ENCODE data around the gene SYNJ2.

The SYNJ2 gene

DNA sequence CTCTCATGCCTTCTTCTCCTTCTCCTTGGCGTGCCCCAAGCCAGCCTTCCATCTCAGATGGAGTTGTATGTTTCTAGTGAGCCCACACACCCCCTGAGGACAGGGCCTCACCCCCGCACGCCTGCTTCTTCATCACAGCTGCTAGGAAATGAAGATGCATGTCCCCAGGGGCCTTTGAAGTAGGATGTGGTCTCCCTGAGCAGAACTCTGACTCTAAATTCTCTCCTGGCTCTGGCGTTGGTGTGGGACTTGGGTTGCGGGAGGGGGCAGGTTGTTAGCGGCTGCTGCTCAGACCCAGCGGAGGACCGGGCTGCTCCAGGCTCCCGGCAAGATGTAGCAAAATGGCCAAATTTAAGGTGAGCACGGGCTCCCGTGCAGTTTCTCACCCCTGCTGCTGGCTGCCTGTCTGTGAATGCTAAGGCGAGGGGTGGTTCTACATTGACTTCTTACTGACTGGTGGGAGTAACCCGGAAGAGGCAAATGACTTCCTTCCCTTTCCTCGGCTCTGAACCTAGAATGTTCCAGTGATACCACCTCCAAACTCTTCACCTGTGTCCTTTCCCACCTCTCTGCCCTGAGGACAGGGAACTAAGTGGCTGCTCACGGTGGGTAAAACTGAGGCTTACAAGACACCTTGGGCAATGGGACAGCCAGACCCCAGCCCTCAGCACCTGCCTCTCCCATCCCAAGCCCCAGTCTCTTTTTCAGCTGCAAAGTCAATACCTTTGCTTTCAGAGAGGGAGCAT is 8.8 kb downstream of the SYNJ2 start:
- Histone ChIP-seq H3K27me3 (ENCODE audit: control insufficient read depth, insufficient read depth, low read length) (no peaks in the 10 kb centered on the region), H3K4me1 (ENCODE audit: control insufficient read depth, insufficient read depth, low read length) (peaks cover 5% of the 10 kb centered on the region), H3K4me3 (ENCODE audit: low read length) (no peak overlapping the region), H3K9me3 (ENCODE audit: control insufficient read depth, insufficient read depth, low read length) (no peaks in the 10 kb centered on the region), H3K27ac (ENCODE audit: low read length) (no peak overlapping the region), H3K36me3 (ENCODE audit: control insufficient read depth, insufficient read depth, low read length) (no peaks in the 10 kb centered on the region)
- WGBS (ENCODE audit: insufficient coverage, insufficient read length): no CpG with 5 or more reads among the region's 15 CpGs
- DNase-seq (ENCODE audit: low read depth, low spot score): no peak

- no CpG with 5 or more reads among the region's 11 CpGs for whole genome bisulfite sequencing (ENCODE audit: insufficient coverage, insufficient read length)
- Histone ChIP-seq H3K4me3 (ENCODE audit: low read length) (no peak overlapping the region), H3K27ac (ENCODE audit: low read length) (no peak overlapping the region), H3K36me3 (ENCODE audit: control insufficient read depth, insufficient read depth, low read length) (no peaks in the 10 kb centered on the region), H3K9me3 (ENCODE audit: control insufficient read depth, insufficient read depth, low read length) (no peaks in the 10 kb centered on the region), H3K4me1 (ENCODE audit: control insufficient read depth, insufficient read depth, low read length) (peaks cover 5% of the 10 kb centered on the region), H3K27me3 (ENCODE audit: control insufficient read depth, insufficient read depth, low read length) (no peaks in the 10 kb centered on the region)
- DNase-seq (ENCODE audit: low read depth, low spot score): no peak
These were observed 9.4 kb downstream of the SYNJ2 start for GRCh38 chr6:157991067-157991432.

DNA sequence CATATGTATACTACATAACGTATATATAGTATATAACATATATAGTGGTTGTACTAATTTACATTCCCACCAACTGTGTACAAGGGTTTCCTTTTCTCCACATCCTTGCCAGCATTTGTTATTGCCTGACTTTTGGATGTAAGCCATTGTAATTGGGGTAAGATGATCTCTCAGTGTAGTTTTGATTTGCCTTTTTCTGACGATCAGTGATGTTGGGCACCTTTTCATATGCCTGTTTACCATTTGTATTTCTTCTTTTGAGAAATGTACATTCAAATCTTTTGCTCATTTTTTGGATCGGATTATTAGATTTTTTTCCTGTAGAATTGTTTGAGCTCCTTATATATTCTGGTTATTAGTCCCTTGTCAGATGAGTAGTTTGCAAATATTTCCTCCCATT is 11.4 kb downstream of the SYNJ2 start:
- H3K27me3 ChIP-seq (ENCODE audit: control insufficient read depth, insufficient read depth, low read length): no peaks in the 10 kb centered on the region
- no peak overlapping the region for H3K4me3 ChIP-seq (ENCODE audit: low read length)
- no CpG with 5 or more reads among the region's 3 CpGs for WGBS (ENCODE audit: insufficient coverage, insufficient read length)
- H3K4me1 ChIP-seq (ENCODE audit: control insufficient read depth, insufficient read depth, low read length): peaks cover 6% of the 10 kb centered on the region
- no peak overlapping the region for H3K27ac ChIP-seq (ENCODE audit: low read length)
- DNase-seq (ENCODE audit: low read depth, low spot score): no peak
- H3K9me3 ChIP-seq (ENCODE audit: control insufficient read depth, insufficient read depth, low read length): no peaks in the 10 kb centered on the region
- H3K36me3 ChIP-seq (ENCODE audit: control insufficient read depth, insufficient read depth, low read length): no peaks in the 10 kb centered on the region

GRCh38 chr6:157994125-157994795 is 12.6 kb downstream of the SYNJ2 start:
- no peaks in the 10 kb centered on the region for H3K27me3 ChIP-seq (ENCODE audit: control insufficient read depth, insufficient read depth, low read length)
- H3K4me1 ChIP-seq (ENCODE audit: control insufficient read depth, insufficient read depth, low read length): peaks cover 6% of the 10 kb centered on the region
- H3K27ac ChIP-seq (ENCODE audit: low read length): no peak overlapping the region
- H3K36me3 ChIP-seq (ENCODE audit: control insufficient read depth, insufficient read depth, low read length): no peaks in the 10 kb centered on the region
- DNase-seq (ENCODE audit: low read depth, low spot score): no peak
- H3K9me3 ChIP-seq (ENCODE audit: control insufficient read depth, insufficient read depth, low read length): no peaks in the 10 kb centered on the region
- no CpG with 5 or more reads among the region's 7 CpGs for WGBS (ENCODE audit: insufficient coverage, insufficient read length)
- H3K4me3 ChIP-seq (ENCODE audit: low read length): no peak overlapping the region

GRCh38 chr6:157995458-157995857 is 13.8 kb downstream of the SYNJ2 start:
- no peak overlapping the region for H3K27ac ChIP-seq (ENCODE audit: low read length)
- peaks cover 1% of the 10 kb centered on the region; the same call in 1 of the 2 replicates for H3K4me1 ChIP-seq (ENCODE audit: control insufficient read depth, insufficient read depth, low read length)
- no peaks in the 10 kb centered on the region for H3K27me3 ChIP-seq (ENCODE audit: control insufficient read depth, insufficient read depth, low read length)
- H3K4me3 ChIP-seq (ENCODE audit: low read length): no peak overlapping the region
- DNase-seq (ENCODE audit: low read depth, low spot score): no peak
- no peaks in the 10 kb centered on the region for H3K36me3 ChIP-seq (ENCODE audit: control insufficient read depth, insufficient read depth, low read length)
- H3K9me3 ChIP-seq (ENCODE audit: control insufficient read depth, insufficient read depth, low read length): no peaks in the 10 kb centered on the region
- no CpG with 5 or more reads among the region's 12 CpGs for WGBS (ENCODE audit: insufficient coverage, insufficient read length)

DNA sequence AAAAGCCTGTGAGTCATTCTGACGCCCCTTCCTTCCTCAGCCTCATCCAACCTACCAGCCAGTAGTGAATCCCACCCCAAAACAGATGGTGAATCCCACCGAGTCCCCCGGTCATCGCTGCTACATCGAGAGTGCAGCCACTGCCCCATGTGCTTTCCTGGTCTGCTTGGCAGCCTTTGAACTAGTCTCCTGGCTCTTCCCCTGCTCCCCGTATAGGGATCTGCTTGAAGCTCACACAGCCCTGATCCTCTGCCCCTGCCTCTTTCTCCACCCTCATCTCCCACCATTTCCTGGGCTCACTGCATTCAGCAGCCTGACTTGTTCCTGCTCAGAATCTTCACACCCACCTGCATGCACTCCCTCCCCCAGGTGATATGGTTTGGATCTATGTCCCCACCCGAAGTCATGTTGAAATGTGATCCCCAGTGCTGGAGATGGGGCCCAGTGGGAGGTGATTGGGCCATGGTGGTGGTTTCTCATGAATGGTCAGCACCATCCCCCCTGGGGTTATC is 14.6 kb downstream of the SYNJ2 start:
- Histone ChIP-seq H3K27me3 (ENCODE audit: control insufficient read depth, insufficient read depth, low read length) (no peaks in the 10 kb centered on the region), H3K4me3 (ENCODE audit: low read length) (no peak overlapping the region), H3K9me3 (ENCODE audit: control insufficient read depth, insufficient read depth, low read length) (no peaks in the 10 kb centered on the region), H3K27ac (ENCODE audit: low read length) (no peak overlapping the region), H3K36me3 (ENCODE audit: control insufficient read depth, insufficient read depth, low read length) (no peaks in the 10 kb centered on the region), H3K4me1 (ENCODE audit: control insufficient read depth, insufficient read depth, low read length) (peaks cover 1% of the 10 kb centered on the region; the same call in 1 of the 2 replicates)
- no peak for DNase-seq (ENCODE audit: low read depth, low spot score)
- WGBS (ENCODE audit: insufficient coverage, insufficient read length): no CpG with 5 or more reads among the region's 7 CpGs

DNA sequence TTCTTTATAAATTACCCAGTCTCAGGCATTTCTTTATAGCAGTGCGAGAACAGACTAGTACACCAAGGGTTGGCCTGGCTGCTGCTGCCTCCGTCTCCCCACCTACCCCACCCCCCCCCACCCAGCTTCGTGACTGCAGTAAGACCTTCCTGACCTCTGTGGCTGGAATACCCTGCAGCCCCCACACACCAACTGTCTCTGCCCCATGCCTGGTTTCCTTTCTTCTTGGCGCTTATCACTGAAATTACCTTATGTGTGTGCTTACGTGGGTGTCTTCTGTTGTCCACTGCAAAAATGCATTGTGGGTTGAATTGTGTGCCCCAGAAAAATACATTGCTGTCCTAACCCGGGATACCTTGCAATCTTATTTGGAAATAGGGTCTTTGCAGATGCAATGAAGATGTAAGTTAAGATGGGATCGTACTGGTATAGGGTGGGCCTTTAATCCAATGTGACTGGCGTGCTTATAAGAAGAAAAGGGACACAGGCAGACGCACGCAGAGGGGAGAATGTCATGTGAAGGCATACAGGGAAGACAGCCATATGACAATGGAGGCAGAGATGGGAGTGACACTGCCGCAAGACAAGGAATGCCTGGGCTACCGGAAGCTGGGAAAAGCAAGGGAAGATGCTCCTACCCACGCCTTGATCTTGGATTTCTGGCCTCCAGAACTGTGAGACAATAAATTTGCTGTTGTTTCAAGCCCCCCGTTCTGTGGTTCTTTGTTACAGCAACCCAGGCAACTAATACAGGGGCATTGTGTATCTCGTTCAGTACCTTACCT is 15.4 kb downstream of the SYNJ2 start:
- H3K4me1 ChIP-seq (ENCODE audit: control insufficient read depth, insufficient read depth, low read length): peaks cover 1% of the 10 kb centered on the region; the same call in 1 of the 2 replicates
- H3K9me3 ChIP-seq (ENCODE audit: control insufficient read depth, insufficient read depth, low read length): no peaks in the 10 kb centered on the region
- H3K27me3 ChIP-seq (ENCODE audit: control insufficient read depth, insufficient read depth, low read length): no peaks in the 10 kb centered on the region
- whole genome bisulfite sequencing (ENCODE audit: insufficient coverage, insufficient read length): no CpG with 5 or more reads among the region's 15 CpGs
- H3K27ac ChIP-seq (ENCODE audit: low read length): no peak overlapping the region
- no peak for DNase-seq (ENCODE audit: low read depth, low spot score)
- H3K4me3 ChIP-seq (ENCODE audit: low read length): no peak overlapping the region
- no peaks in the 10 kb centered on the region for H3K36me3 ChIP-seq (ENCODE audit: control insufficient read depth, insufficient read depth, low read length)

DNA sequence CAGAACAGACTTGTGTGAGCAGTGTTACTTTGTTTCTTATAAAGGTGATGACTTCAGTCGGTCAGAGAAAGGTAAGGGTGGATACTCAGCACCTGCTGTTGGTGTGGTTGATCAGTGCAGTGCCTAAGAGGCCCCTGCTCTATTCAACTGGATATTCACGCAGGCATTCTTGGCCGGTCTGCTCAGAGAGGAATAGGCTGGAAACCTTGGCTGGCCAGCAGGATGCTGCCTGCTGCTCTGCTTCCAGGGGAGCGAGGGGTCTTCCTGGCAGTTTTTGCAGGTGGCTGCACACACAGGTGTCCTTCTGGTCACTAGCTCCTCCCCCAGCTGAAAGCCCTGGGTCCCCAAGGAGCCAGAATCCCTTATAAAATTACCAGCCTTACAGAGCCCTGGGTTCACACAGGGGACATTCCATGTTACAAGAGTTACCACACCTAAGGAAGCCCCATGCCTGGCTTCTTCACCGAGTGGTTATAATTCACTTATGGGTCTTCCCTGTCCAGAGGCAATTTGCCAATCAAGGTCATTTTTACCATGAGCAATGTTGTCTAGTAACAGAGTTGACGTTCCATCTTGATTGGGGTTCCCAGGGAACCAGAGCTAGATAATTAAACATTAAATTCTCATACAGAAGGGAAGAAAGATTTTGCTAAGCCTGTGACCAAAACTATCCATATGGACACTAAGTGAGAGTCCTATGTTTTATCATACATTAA is 16.4 kb downstream of the SYNJ2 start:
- Histone ChIP-seq H3K36me3 (ENCODE audit: control insufficient read depth, insufficient read depth, low read length) (no peaks in the 10 kb centered on the region), H3K27ac (ENCODE audit: low read length) (no peak overlapping the region), H3K4me3 (ENCODE audit: low read length) (no peak overlapping the region), H3K9me3 (ENCODE audit: control insufficient read depth, insufficient read depth, low read length) (no peaks in the 10 kb centered on the region), H3K27me3 (ENCODE audit: control insufficient read depth, insufficient read depth, low read length) (no peaks in the 10 kb centered on the region), H3K4me1 (ENCODE audit: control insufficient read depth, insufficient read depth, low read length) (peaks cover 1% of the 10 kb centered on the region; the same call in 1 of the 2 replicates)
- no peak for DNase-seq (ENCODE audit: low read depth, low spot score)
- no CpG with 5 or more reads among the region's 6 CpGs for WGBS (ENCODE audit: insufficient coverage, insufficient read length)

- Histone ChIP-seq H3K27ac (ENCODE audit: low read length) (no peak overlapping the region), H3K9me3 (ENCODE audit: control insufficient read depth, insufficient read depth, low read length) (no peaks in the 10 kb centered on the region), H3K27me3 (ENCODE audit: control insufficient read depth, insufficient read depth, low read length) (no peaks in the 10 kb centered on the region), H3K36me3 (ENCODE audit: control insufficient read depth, insufficient read depth, low read length) (no peaks in the 10 kb centered on the region), H3K4me3 (ENCODE audit: low read length) (no peak overlapping the region), H3K4me1 (ENCODE audit: control insufficient read depth, insufficient read depth, low read length) (peaks cover 1% of the 10 kb centered on the region; the same call in 1 of the 2 replicates)
- DNase-seq (ENCODE audit: low read depth, low spot score): no peak
- WGBS (ENCODE audit: insufficient coverage, insufficient read length): no CpG with 5 or more reads among the region's 7 CpGs
These were observed 17.1 kb downstream of the SYNJ2 start for GRCh38 chr6:157998707-157999167.

Measured in iPS DF 6.9 (cell line).